NCI-H345 treated with DMSO at 0.1 percent for 48 hours (cell line): ENCODE results near the gene NDEL1.

Experiments used
- DNase-seq: peaks from one replicate; lab custom pipeline; 2025; ENCODE audit not compliant: unreplicated experiment; lab: John Stamatoyannopoulos, UW

NDEL1 gene

GRCh38 chr17:8413938-8414337 lies 21.7 kb upstream of the NDEL1 start:
- DNase-seq: no peak

- DNase-seq: no peak
These were observed 17.9 kb upstream of the NDEL1 start for GRCh38 chr17:8417806-8418205.

GRCh38 chr17:8418471-8418870 lies 17.2 kb upstream of the NDEL1 start:
- no peak for DNase-seq

- no peak for DNase-seq
These were observed 16.4 kb upstream of the NDEL1 start for GRCh38 chr17:8419305-8419704.

- DNase-seq: no peak
These were observed 15.4 kb upstream of the NDEL1 start for GRCh38 chr17:8420041-8420934.

GRCh38 chr17:8421571-8421970 lies 14.1 kb upstream of the NDEL1 start:
- no peak for DNase-seq

- no peak for DNase-seq
These were observed 9.5 kb upstream of the NDEL1 start for GRCh38 chr17:8426094-8426720.

GRCh38 chr17:8426802-8427201 lies 8.9 kb upstream of the NDEL1 start:
- DNase-seq: no peak

GRCh38 chr17:8430966-8431365 lies 4.7 kb upstream of the NDEL1 start:
- DNase-seq: no peak

GRCh38 chr17:8436169-8436843 lies 622 bp downstream of the NDEL1 start:
- no peak for DNase-seq

GRCh38 chr17:8436844-8437171 lies 1.1 kb downstream of the NDEL1 start:
- DNase-seq: no peak

GRCh38 chr17:8438441-8438840 lies 2.8 kb downstream of the NDEL1 start:
- DNase-seq: no peak

- no peak for DNase-seq
These were observed 4.0 kb downstream of the NDEL1 start for GRCh38 chr17:8439681-8440080.

GRCh38 chr17:8441690-8442089 lies 6.0 kb downstream of the NDEL1 start:
- DNase-seq: no peak

GRCh38 chr17:8442310-8442709 lies 6.6 kb downstream of the NDEL1 start:
- no peak for DNase-seq

- DNase-seq: no peak
These were observed 8.1 kb downstream of the NDEL1 start for GRCh38 chr17:8443756-8444155.

GRCh38 chr17:8444494-8444893 lies 8.8 kb downstream of the NDEL1 start:
- DNase-seq: no peak

- DNase-seq: no peak
These were observed 9.9 kb downstream of the NDEL1 start for GRCh38 chr17:8445536-8445935.

GRCh38 chr17:8447799-8448198 lies 12.1 kb downstream of the NDEL1 start:
- DNase-seq: no peak

GRCh38 chr17:8448310-8448709 lies 12.6 kb downstream of the NDEL1 start:
- DNase-seq: no peak

- DNase-seq: no peak
These were observed 16.4 kb downstream of the NDEL1 start for GRCh38 chr17:8451933-8452614.

GRCh38 chr17:8453326-8453725 lies 17.6 kb downstream of the NDEL1 start:
- DNase-seq: no peak
